HG02798 (cell line): ENCODE measurements around the gene NGDN.
"Not testable (repeated sequence)": the region's sequence is repeated elsewhere in the genome, so short reads cannot be mapped to it uniquely, and the experiment has no call there.

Source experiments
- ATAC-seq: cut with Tn5 transposase; IDR thresholded peaks from one replicate; pipeline ENCODE4 v1.9.1; 2021; ENCODE audit warnings: mild to moderate bottlenecking; ENCODE audit not compliant: unreplicated experiment, poor library complexity

The NGDN gene

GRCh38 chr14:23438101-23438971 lies 31.2 kb upstream of the NGDN start:
- no peak for ATAC-seq

- ATAC-seq = no peak
Observed at GRCh38 chr14:23439107-23439835, 30.2 kb upstream of the NGDN start.

GRCh38 chr14:23441076-23441475 lies 28.4 kb upstream of the NGDN start:
- no peak for ATAC-seq

DNA sequence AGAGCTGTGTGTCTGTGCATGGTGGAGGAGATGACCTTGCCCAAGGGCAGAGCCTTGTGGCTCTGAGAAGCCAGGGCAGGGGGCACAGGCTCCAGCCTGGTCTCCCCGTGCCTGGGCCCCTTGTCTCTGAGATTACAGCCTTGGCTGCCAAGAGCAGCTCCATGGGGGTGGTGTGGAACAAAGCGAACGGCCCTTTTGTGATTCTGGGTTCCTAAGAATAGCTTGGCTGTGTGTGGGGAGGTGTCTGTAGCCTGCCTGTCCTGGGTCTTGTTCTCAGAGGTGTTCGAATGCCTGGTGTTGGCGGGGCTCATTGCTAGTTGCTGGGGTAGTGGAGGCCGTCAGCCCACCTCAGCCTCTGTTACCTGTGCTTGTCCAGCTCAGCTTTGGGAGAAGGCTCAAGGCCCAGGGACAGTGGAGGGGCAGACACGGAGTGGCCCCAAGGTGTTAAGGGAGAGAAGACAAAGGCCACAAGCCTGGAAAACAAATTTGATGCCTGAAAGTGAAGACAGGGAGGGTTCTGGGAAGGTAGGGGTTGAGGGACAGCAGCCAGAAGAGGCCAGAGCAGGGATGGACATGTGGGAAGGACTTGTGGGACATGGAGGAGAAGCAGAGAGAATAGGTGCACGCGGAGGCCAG lies 26.7 kb upstream of the NGDN start:
- ATAC-seq = no peak

- ATAC-seq = no peak
Observed at GRCh38 chr14:23443411-23443812, 26.1 kb upstream of the NGDN start.

DNA sequence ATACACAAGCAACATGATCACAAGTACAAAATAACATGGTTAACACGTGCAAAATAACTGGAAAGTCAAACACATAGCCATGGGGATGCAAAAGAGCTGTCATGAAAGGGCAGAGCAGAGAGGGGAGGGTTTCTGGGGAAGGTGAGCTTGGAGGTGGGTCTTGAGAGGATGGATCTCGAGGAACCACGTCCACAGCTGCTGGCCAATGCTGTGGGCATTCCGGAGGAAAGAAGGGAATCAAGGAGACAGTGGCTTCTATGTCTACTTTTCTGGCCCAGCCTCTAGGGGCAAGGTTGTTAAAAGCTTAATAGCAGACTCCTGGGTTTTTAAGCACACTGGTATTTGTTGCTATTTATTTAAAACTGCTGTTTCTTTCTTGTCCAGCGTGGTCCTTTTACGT lies 25.6 kb upstream of the NGDN start:
- no peak for ATAC-seq

DNA sequence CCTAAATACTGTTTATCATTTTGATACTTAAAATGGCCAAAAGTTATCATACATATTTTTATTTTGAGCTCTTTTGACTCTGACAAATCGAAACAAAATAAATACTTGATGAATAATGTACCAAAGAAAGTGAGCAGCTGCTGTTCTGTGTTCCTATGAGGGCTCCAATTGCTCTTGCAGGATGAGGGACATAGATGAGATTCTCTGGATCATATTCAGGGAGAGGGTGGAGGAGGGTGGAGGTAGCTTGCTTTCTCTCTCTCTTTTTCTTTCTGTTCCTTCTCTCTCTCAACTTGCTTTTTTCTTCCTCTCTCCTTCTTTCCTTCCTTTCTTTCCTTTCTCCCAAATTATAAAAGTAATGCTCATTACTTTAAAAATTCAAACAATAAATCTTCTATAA lies 25.2 kb upstream of the NGDN start:
- ATAC-seq = no peak

- no peak for ATAC-seq
Observed at GRCh38 chr14:23445773-23446172, 23.7 kb upstream of the NGDN start.

DNA sequence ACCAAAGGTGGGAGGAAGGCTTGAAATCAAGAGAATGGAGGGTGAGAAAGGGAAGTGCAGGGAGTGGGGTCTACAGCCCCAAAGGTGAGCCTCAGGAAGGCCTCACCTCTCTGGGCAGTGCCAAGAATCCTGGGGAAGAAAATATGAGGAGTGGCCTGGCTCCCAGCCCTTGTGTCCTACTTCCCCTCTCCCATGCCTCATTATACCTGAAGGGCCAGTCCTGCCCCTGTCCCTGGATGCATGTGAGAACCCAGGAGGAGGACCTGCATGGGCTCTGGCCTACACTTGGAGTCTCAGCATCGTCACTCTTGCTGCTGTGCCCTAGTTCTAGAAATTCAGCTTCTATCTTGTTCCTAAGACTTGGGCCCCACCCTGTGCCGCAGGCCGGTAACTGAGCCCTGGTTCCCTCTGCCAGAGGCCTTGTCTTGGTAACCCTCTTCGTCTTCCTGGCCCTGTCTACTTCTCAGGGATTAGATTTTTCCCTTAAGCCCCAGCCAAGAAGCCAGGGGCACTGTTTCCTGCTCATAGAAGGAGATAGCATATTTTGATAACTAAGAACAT lies 23.1 kb upstream of the NGDN start:
- ATAC-seq = no peak

DNA sequence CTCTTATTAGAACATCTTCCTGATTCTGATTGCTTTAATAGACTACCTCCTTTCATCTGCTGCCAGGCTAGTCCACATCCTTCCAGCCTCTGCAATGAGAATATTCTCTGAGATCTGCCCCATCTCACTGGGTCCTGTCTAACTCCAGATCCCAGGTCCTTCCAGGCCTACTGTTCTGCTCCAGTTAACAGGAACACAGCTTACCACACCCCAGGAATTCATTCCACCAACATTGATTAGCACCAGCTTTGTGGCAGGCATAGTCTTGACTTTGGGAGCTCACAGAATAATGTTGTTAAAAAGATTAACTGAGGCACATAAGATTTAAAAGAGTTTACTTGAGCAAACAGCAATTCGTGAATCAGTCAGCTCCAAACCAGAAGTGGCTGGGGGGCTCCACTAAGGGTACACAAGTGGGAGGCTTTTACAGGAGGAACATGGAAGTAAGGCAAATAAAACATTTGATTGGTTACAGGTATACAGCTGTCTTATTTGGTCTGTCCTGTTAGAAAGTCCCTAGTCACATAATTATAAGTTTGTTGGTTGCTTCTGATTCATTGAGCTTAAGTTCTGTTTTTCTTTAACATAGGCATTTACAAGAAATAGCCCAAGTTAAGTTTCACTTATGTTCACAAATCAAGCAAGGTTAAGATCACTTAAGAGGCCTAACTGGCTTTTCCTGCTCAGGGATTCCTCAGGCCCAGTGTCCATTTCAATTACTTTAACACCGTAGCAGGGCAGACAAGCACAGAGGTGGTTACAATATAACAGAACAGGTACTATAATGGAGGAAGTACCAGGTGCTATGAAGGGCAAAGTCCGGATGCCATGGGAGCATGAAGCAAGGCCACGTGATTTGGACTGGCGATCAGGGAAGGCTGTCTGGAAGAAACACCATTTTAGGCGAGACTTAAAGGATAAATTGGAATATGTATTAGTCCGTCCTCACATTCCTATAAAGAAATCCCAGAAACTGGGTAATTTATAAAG lies 21.8 kb upstream of the NGDN start:
- ATAC-seq = no peak

DNA sequence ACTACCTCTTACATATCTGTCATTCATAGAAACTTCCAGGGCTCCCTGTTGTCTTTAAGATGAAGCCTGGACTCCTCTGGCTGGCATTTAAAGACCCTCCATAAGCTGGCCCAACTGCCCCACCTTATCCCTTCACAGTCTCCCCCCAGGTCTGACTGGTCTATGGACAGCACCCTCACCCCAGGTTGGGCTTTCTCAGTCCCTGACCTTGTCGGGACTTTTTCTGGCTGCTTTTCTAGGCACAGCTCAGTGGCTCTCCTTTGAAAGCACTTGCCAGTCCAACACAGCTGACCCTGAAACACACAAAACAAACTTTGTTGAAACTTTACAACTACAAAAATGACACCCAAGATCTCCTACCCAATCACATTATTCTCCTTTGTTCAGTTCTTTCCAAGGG lies 20.2 kb upstream of the NGDN start:
- ATAC-seq = no peak

- ATAC-seq = no peak
Observed at GRCh38 chr14:23450379-23450778, 19.1 kb upstream of the NGDN start.

- ATAC-seq = no peak
Observed at GRCh38 chr14:23452237-23452636, 17.3 kb upstream of the NGDN start.

GRCh38 chr14:23454445-23454856 lies 15.1 kb upstream of the NGDN start:
- ATAC-seq = no peak

DNA sequence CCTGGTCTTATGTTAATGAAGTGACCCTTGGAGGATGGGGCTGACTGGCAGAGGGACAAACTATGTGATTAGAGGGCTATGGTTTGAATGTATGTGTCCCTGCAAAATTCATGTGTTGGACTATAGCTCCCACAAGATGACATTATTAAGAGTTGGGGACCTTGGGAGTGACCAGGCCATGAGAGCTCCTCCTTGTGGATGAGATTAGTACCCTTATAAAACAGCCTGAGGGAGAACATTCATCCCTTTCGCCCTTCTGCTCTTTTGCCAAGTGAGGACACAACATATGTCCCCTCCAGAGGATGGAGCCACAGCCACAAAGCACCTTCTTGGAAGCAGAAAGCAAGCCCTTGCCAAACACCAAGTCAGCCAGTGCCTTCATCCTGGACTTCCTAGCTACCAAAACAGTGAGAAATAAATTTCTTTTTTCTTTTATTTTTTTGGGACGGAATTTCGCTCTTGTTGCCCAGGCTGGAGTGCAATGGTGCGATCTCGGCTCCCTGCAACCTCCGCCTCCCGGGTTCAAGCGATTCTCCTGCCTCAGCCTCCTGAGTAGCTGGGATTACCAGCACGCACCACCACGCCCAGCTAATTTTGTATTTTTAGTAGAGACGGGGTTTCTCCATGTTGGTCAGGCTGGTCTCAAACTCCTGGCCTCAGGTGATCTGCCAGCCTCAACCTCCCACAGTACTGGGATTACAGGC lies 12.5 kb upstream of the NGDN start:
- ATAC-seq = not testable (repeated sequence)

DNA sequence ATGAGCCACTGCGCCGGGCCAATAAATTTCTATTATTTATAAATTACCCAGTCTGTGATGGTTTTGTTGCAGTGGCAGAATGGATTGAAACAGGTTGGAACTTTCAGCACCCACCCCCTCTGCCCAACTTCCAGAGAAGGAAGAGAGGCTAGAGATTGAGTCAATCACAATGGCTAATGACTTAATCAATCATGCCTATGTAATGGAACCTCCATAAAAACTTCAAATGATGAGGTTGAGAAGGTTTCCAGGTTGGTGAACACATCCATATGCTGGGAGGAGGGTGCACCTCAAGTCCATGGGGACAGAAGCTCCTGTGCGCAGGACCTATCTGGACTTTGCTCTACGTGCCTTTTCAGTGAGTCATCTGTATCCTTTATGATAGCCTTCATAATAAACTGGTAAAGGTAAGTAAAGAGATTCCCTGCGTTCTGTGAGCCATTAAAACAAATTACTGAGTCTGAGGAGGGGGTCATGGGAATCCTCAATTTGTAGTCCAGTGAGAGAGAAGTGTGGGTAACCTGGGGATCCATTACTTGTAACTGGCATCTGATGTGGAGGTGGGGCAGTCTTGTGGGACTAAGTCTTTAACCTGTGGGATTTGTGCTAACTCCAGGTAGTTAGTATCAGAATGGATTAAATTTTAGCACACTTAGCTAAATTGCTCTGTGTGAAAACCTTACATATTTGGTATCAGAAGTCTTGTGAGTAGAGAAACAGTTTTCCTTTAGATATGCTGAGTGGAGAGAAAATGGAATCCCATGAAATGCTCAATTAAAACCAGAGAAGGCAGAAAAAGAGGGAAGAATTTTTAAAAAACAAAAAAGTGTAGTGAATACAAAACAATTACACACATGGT lies 11.7 kb upstream of the NGDN start:
- no peak for ATAC-seq

- ATAC-seq = no peak
Observed at GRCh38 chr14:23460960-23461359, 8.5 kb upstream of the NGDN start.

GRCh38 chr14:23464700-23465099 lies 4.8 kb upstream of the NGDN start:
- ATAC-seq = no peak
